ENCODE results near the gene MYL9.

- no peak for TF ChIP-seq POLR2A (IDR thresholded peaks at IDR 0.05; ENCODE audit: low read depth, low read length)
- TF ChIP-seq POLR2AphosphoS5 (IDR thresholded peaks at IDR 0.05; ENCODE audit: low read depth, low read length): no peak
These were observed 12.4 kb upstream of the MYL9 start for GRCh38 chr20:36528875-36529417.

All from GM12892 (cell line).